ENCODE measurements around the gene HPSE2.
A peak's percentile ranks its signal among the peaks of the same experiment; 100 is the strongest.

HPSE2 gene

DNA sequence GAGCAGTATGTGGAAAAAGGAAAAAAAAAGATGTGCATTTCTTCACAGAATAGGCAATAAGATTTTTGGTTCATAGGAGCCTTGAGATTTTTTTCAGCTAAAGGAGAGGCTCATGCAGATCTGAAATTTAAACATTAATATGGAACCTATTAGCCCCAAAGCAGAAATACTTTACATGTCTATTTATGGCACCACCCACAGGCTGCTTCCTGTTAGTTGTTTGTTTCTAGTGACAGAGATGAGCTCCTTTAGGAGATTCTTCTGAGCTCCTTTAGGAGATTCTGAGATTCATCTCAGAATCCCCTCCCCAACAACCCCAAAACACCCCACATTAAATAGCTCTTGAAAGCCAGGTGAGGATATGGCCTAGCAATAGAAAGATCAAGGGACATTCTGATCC lies 761.0 kb downstream of the HPSE2 start:
- no peak for DNase-seq (ENCODE audit: insufficient read length, low spot score)
- TF ChIP-seq TAF1 (IDR thresholded peaks at IDR 0.05; ENCODE audit: low read depth, low read length) = no peak
- TF ChIP-seq SPI1 (IDR thresholded peaks at IDR 0.05; ENCODE audit: low read depth, low read length) = no peak
- no peak for TF ChIP-seq PAX5 (IDR thresholded peaks at IDR 0.05; ENCODE audit: insufficient read depth, low read length, severe bottlenecking)
- TF ChIP-seq POLR2AphosphoS5 (IDR thresholded peaks at IDR 0.05; ENCODE audit: low read depth, low read length) = no peak
- TF ChIP-seq POLR2A (IDR thresholded peaks at IDR 0.05; ENCODE audit: low read depth, low read length) = no peak
- TF ChIP-seq POU2F2 (IDR thresholded peaks at IDR 0.05; ENCODE audit: low read depth, low read length) = no peak
- no peak for FAIRE-seq

DNA sequence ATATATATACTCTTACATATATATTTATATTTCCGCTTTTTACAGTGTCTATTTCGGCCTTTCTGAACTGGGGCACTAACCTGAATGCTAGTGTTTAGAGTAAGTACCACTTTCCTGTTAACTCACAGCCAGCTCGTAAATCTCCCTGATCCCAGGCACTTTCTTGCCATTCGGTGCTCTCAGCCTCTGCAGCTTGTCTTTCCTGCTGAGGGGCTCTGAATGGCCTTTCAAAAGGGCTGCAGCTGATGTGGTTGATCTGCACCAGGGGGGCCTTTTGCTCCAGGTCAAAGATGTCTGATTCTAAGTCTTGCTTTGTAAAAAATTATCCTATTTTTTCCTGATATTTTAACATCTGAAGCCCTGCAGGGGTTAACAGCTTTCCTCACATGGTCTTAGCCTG lies 763.5 kb downstream of the HPSE2 start:
- FAIRE-seq (no peak), DNase-seq (ENCODE audit: insufficient read length, low spot score) (no peak)
- TF ChIP-seq POU2F2 (IDR thresholded peaks at IDR 0.05; ENCODE audit: low read depth, low read length) = no peak
- TF ChIP-seq POLR2A (IDR thresholded peaks at IDR 0.05; ENCODE audit: low read depth, low read length) = no peak
- no peak for TF ChIP-seq PAX5 (IDR thresholded peaks at IDR 0.05; ENCODE audit: insufficient read depth, low read length, severe bottlenecking)
- TF ChIP-seq POLR2AphosphoS5 (IDR thresholded peaks at IDR 0.05; ENCODE audit: low read depth, low read length) = no peak
- TF ChIP-seq TAF1 (IDR thresholded peaks at IDR 0.05; ENCODE audit: low read depth, low read length) = no peak
- TF ChIP-seq SPI1 (IDR thresholded peaks at IDR 0.05; ENCODE audit: low read depth, low read length) = no peak

DNA sequence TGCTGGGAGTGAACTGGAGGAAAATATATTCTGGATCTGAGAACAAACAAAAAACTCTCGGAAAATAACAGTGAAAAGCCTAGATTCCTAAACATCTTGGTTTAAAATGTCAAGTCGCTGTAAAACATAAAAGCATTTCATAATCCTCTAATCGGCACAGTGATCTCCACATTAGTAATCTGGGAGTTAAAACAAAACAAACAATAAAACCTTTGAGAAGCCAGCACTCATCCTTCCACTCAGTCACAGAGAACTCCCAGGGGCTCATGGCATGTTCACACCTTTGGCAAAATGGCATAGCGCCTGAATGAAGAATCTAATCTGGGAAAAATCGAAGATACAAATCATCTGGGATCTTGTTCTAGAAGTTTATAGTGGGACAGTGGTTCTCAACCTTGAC lies 764.8 kb downstream of the HPSE2 start:
- FAIRE-seq (no peak), DNase-seq (ENCODE audit: insufficient read length, low spot score) (no peak)
- TF ChIP-seq TAF1 (IDR thresholded peaks at IDR 0.05; ENCODE audit: low read depth, low read length) = no peak
- no peak for TF ChIP-seq POLR2A (IDR thresholded peaks at IDR 0.05; ENCODE audit: low read depth, low read length)
- TF ChIP-seq POLR2AphosphoS5 (IDR thresholded peaks at IDR 0.05; ENCODE audit: low read depth, low read length) = no peak
- no peak for TF ChIP-seq PAX5 (IDR thresholded peaks at IDR 0.05; ENCODE audit: insufficient read depth, low read length, severe bottlenecking)
- no peak for TF ChIP-seq SPI1 (IDR thresholded peaks at IDR 0.05; ENCODE audit: low read depth, low read length)
- TF ChIP-seq POU2F2 (IDR thresholded peaks at IDR 0.05; ENCODE audit: low read depth, low read length) = no peak

DNA sequence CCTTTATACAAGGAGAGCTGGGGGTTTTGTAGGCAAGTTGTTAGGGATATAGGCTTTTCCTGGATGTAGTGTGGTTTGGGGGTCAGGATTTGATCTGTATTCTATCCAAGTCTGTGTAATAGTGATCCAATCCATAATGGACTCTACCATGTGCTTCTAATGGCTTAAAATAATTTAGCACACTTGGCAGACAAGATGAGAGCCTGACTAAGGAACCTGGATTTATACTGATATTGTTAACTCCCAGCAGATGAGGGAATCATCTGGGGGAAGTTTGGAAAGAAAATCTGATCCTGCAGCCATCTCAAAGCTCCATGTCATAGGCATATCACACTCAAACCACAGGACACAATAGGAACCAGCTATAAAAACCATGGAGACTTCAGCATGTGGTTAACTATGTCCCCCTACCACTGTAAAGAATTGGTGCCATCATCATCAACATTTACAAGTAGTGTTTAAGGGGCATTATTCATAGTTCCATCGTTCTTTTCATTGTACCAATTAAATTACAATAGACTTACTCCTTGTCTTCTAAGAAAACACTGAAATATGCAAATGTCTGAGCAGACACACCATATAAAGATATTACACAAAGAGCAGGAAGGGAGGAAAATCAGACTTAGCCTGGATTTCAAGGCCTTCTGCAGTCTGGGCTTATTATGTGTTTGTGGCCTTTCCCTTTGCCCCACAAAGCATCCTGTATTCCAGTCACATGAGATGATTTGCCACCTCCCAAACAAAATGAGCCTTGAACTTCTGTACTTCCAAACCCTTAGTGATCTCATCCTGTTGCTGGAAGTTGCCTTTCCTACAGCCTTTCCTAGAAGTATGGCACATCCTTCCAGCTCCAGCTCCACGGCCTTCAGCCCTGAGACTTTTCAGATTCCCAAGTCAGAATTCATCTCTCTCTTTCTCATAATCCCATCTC lies 766.4 kb downstream of the HPSE2 start:
- no peak for DNase-seq (ENCODE audit: insufficient read length, low spot score)
- TF ChIP-seq PAX5 (IDR thresholded peaks at IDR 0.05; ENCODE audit: insufficient read depth, low read length, severe bottlenecking) = no peak
- TF ChIP-seq POLR2AphosphoS5 (IDR thresholded peaks at IDR 0.05; ENCODE audit: low read depth, low read length) = no peak
- TF ChIP-seq SPI1 (IDR thresholded peaks at IDR 0.05; ENCODE audit: low read depth, low read length) = no peak
- TF ChIP-seq TAF1 (IDR thresholded peaks at IDR 0.05; ENCODE audit: low read depth, low read length) = no peak
- no peak for TF ChIP-seq POLR2A (IDR thresholded peaks at IDR 0.05; ENCODE audit: low read depth, low read length)
- no peak for TF ChIP-seq POU2F2 (IDR thresholded peaks at IDR 0.05; ENCODE audit: low read depth, low read length)
- FAIRE-seq = no peak

GRCh38 chr10:98467506-98468318 lies 767.9 kb downstream of the HPSE2 start:
- TF ChIP-seq SPI1 (IDR thresholded peaks at IDR 0.05; ENCODE audit: low read depth, low read length) = no peak
- no peak for TF ChIP-seq TAF1 (IDR thresholded peaks at IDR 0.05; ENCODE audit: low read depth, low read length)
- TF ChIP-seq POU2F2 (IDR thresholded peaks at IDR 0.05; ENCODE audit: low read depth, low read length) = no peak
- DNase-seq (ENCODE audit: insufficient read length, low spot score) = peak; percentile 78

DNA sequence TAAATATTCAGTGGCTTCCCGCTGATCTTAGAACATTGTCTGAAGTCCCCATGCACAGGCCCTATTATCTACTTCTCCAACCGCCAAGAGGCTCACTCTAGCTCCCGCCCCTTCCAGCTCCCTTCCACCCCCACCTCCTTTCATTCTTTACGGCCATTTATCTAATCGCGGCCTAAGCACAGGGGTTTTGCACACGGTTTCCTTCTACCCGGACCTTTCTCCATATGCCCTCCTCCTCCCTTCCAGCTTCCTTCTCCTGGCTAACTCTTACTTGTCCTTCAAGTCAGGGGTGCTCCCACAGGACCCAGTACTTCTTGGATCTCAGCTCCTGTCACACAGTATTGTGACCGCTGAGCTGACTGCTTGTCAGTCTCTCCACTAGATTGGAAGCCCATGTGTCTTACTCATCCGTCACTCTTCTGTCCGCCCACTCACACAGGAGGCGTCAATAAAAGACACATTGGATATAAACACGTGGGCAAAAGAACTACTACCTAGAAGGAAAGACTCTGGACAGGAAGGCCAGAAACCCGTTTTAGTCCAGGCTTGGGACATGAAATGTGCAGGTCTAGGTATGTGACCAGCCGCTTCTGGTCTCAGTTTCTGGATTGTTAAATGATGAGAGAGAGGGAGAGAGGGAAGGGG lies 768.7 kb downstream of the HPSE2 start:
- DNase-seq (ENCODE audit: insufficient read length, low spot score) (no peak), FAIRE-seq (no peak)

More at GRCh38 chr10:98467506-98468318, 767.9 kb downstream of the HPSE2 start:
- FAIRE-seq = peak; percentile 96

DNA sequence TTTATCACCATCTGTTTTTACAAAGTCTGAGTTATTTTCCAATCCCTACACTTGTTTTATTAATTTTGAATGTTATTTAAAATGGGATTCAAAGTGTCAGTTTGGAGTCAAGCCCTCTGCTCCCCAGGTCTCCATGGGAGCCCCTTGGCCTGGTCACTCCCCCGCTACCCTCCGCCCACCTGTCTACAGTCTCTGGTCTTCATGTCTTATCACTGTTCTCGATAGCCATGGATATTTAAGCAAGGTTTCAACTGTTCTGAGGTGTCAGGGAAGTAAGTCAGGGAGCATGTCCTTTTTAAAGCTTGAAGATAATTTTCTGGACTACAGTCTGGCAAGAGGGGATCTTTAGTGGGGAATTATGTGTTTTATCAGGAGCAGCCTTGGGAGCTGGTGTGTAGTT lies 769.8 kb downstream of the HPSE2 start:
- TF ChIP-seq SPI1 (IDR thresholded peaks at IDR 0.05; ENCODE audit: low read depth, low read length) (no peak), POU2F2 (IDR thresholded peaks at IDR 0.05; ENCODE audit: low read depth, low read length) (no peak), PAX5 (IDR thresholded peaks at IDR 0.05; ENCODE audit: insufficient read depth, low read length, severe bottlenecking) (no peak), POLR2AphosphoS5 (IDR thresholded peaks at IDR 0.05; ENCODE audit: low read depth, low read length) (no peak)
- DNase-seq (ENCODE audit: insufficient read length, low spot score) = no peak
- FAIRE-seq = no peak

More for the DNA sequence above, 768.7 kb downstream of the HPSE2 start:
- TF ChIP-seq PAX5 (IDR thresholded peaks at IDR 0.05; ENCODE audit: insufficient read depth, low read length, severe bottlenecking) = no peak
- no peak for TF ChIP-seq POU2F2 (IDR thresholded peaks at IDR 0.05; ENCODE audit: low read depth, low read length)
- TF ChIP-seq POLR2A (IDR thresholded peaks at IDR 0.05; ENCODE audit: low read depth, low read length) = no peak
- TF ChIP-seq TAF1 (IDR thresholded peaks at IDR 0.05; ENCODE audit: low read depth, low read length) = no peak
- no peak for TF ChIP-seq SPI1 (IDR thresholded peaks at IDR 0.05; ENCODE audit: low read depth, low read length)
- TF ChIP-seq POLR2AphosphoS5 (IDR thresholded peaks at IDR 0.05; ENCODE audit: low read depth, low read length) = no peak

DNA sequence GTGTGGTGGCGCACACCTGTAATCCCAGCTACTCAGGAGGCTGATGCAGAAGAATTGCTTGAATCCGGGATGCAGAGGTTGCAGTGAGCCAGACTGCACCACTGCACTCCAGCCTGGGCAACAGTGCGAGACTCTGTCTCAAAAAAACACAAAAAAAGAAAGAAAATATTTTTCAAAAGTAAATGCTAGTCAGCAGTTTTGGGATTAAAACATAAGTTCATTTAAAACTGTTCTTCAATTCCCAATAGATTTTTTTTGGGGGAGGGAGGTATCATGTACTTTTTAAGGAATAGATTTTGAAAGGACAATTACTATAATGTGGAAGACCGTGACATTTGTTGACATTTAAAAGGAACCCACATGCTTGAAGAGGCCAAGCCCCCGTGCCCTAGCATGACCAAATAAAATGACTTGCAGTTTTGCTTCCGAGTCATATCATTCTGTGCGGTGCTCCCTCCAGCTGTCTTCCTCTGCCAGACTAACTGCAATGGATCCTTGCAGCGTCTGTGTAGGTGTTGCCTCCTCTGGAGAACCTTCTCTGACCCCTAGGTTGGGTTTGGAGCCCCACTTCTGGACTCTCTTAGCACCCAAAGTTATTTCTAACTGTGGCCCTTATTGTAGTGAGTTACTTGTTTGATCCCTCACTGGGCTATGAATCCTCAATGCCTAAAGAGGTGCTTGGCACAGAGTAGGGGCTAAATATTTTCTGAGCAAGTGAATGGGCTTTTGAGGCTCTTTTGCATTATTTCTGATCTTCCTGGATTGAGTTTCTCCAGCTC lies 771.5 kb downstream of the HPSE2 start:
- no peak for FAIRE-seq
- DNase-seq (ENCODE audit: insufficient read length, low spot score) = no peak
- TF ChIP-seq PAX5 (IDR thresholded peaks at IDR 0.05; ENCODE audit: insufficient read depth, low read length, severe bottlenecking) (no peak), POU2F2 (IDR thresholded peaks at IDR 0.05; ENCODE audit: low read depth, low read length) (no peak), POLR2AphosphoS5 (IDR thresholded peaks at IDR 0.05; ENCODE audit: low read depth, low read length) (no peak), SPI1 (IDR thresholded peaks at IDR 0.05; ENCODE audit: low read depth, low read length) (no peak), TAF1 (IDR thresholded peaks at IDR 0.05; ENCODE audit: low read depth, low read length) (no peak), POLR2A (IDR thresholded peaks at IDR 0.05; ENCODE audit: low read depth, low read length) (no peak)

All from GM12891 (cell line).